Left cardiac atrium (tissue), 4 donors: ENCODE data around the gene CENPP. TPM values are rescaled to one million over a fixed set of nuclear protein-coding genes. Genes with fewer than 3 reads are reported as not detected.

Experiments
- ATAC-seq, 2 donors: fragments of 200-7000 bp; cut with Tn5 transposase; one replicate each; pipeline ENCODE4 v1.9.1; 2020; ENCODE audit warnings: mild to moderate bottlenecking in 2 of 2, moderate library complexity in 2 of 2
- DNase-seq: peaks from one replicate; pipeline ENCODE4 v3.0.0-alpha.2; 2020
- intact Hi-C, 2 donors: fragments of 100-400 bp; cut with DNase I; formaldehyde crosslinking; loops; one replicate each; pipeline versions ENCODE4 v1.14.1 to v1.15.1; 2022 to 2023
- total RNA-seq, 2 donors: library from RNA; stranded (reverse); fragmentation: NEBNext Ultra II Directional; extraction: Animal tissue kit (Norgen Biotek cat#: 25700); gene quantifications; one replicate each; pipeline ENCODE4 v1.2.1, GENCODE V29; 2021
- donor health status: DM: no; HTN: yes; CAD: no.
- donor health status: DM: no; HTN: yes; CAD: no; lungs with severe emphysema.
- donor health status: DM: yes; HTN: yes; CAD: no.
- donor health status: Dilated cardiomyopathy.

CENPP gene
- total RNA-seq, 2 donors from 2014 or later = 1.9 to 3.2 TPM

DNA sequence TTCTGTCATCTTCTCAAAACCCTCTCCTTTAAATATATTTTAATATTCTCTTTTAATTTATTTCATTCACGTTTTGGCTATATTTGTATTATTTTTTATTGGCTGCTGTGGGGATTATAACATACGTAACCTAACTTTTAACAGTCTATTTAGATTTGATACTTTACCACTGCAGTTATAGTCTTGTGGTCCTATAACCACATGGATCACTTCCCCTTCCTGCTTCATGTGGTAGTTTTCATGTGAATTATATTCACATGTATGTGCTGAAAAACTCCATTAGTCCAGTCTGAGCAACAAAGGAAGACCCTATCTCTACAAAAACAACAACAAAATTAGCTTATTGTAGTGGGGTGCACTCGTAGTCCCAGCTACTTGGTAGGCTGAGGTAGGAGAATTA, 34.3 kb downstream of the CENPP start:
- no peak for DNase-seq
- intact Hi-C loops = no loop called here
- no peak for ATAC-seq

DNA sequence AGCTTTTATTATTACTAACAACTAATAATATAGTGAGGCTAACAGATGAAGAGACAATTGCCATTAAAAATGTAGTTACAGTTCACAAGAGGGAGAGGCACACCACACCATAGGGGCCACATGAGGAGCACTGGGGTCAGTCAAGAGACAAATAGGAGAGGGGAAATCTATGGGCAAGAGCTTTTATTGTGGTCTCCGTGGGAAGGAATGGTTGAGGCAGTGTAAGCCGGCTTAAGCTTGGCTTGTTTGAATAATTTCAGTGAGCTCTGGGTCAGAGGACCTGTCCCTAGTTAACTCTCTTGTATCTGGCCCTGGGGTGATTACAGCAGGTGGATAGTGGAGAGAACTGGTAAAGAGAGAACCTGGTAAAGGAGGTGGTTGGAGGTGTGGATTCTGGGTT, 43.3 kb downstream of the CENPP start:
- no peak for ATAC-seq
- no peak for DNase-seq
- intact Hi-C loops = no loop called here

DNA sequence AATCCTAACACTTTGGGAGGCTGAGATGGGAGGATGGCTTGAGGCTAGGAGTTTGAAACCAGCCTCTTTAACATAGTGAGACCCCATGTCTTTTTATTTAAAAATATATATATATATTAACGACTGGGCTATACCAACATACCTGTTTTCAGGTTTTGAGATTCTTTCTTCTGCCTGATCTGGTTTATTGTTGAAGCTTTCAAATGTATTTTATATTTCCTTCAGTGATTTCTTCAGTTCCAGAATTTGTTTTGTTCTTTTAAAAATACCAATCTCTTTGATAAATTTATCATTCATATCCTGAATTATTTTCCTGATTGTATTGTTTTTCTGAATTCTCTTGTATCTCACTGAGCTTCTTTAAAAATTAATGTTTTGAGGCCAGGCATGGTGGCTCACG, 47.4 kb downstream of the CENPP start:
- DNase-seq = no peak
- intact Hi-C loops = no loop called here
- no peak for ATAC-seq

DNA sequence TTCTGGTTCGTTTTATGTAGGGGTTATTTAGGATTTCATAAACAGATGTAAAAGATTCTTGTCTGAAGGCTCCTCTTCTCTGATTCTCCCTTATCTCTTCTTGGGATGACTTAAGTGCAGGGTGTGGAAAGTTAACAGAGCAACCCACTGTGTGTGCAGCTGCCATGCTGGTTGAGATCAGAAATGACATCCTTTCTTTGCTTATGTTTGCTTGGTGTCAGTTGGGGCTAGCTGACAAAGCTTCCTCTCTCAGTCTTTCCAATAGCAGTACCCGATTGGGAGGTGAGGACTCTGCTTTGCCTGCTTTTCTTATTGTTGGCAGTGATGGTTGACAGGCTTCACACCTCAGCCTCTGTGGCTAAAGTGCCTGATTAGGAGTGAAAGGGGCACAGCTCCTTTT, 52.1 kb downstream of the CENPP start:
- intact Hi-C loops = no loop called here
- ATAC-seq (peak in 1 of 2 donors; percentile 19), DNase-seq (no peak)

DNA sequence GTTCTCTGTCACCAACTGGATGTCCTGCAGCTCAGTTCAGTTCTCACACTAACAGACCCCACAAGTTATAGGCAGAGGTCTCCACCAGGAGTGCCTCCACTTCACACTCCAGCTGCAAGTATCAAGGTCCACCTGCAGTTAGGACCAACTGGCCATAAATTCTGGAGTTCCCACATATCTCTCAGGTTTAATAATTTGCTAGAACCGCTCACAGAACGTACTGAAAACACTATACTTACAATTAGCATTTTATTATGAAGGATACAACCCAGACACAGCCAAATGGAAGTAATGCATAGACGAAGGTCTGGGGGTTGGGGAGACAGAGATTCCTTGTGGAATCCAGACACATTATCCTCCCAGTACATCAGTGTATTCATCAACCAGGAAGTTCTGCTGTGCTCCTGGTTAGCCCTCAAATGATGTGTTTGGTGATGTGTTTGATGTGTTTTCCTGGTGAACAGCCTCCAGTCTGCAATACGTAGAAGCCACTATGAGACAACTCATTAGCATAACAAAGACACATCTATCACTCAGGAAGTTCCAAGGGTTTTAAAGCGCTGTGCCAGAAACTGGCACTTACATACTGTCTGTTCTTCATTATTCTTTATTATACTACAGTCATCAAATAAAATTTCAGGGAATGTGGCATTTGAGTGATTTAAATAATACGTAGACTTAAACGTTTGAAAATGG, 53.3 kb downstream of the CENPP start:
- intact Hi-C loops = no loop called here
- no peak for DNase-seq
- ATAC-seq = no peak

DNA sequence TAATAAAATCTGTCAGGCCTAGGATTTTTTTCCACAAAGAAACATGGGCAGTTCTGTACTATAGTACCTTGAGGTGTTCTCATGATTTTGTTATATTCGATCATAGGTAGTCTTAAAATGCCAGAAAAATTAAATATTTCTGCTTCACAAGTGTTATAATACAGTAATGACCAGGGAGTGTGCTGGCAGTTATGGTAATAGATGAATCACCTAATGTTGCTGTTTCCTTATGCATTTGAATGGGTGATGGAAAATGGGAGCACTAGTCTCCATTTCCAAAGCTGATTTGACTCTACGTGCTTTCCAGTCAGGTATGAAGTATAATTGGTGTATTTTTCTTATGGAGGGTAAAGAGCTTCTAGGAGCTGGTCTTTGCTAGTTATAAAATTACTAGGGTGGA, 54.9 kb downstream of the CENPP start:
- intact Hi-C loops = no loop called here
- no peak for ATAC-seq

DNA sequence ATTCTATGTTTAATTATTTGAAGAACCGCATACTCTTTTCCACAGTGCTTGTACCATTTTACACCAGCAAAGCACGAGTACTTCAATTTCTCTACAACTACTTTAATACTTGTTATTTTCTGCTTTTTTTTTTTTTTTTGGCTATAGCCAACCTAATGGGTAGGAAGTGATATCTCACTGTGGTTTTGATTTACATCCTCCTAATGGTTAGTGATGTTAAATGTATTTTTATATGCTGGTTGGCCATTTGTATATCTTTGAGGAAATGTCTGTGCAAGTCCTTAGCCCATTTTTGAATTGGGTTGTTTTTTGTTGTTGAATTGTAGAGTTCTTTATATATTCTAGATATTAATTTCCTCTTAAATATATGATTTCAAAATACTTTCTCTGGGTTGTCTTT, 56.0 kb downstream of the CENPP start:
- intact Hi-C loops = no loop called here
- DNase-seq (no peak), ATAC-seq (no peak)

More for the DNA sequence above, 54.9 kb downstream of the CENPP start:
- DNase-seq = no peak

DNA sequence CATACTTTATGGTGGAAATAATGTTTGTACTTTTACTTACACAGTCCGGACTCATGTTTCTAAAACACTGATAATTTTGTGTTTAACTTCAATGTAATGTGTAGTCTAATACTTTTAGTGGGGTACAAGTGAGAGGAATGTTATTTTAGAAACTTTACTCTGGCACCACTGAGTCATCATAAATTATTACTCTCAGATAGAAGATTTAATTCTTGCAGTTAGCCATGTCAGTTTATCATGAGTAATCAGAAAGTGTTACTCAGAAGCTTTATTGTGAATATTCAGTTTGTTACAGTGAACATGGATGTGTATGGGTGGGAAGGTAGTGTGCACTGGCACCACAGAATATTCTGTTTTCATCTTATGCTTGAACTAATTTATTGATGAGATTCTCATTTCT, 58.6 kb downstream of the CENPP start:
- intact Hi-C loops = no loop called here
- DNase-seq (no peak), ATAC-seq (peak in 1 of 2 donors; percentile 76)

DNA sequence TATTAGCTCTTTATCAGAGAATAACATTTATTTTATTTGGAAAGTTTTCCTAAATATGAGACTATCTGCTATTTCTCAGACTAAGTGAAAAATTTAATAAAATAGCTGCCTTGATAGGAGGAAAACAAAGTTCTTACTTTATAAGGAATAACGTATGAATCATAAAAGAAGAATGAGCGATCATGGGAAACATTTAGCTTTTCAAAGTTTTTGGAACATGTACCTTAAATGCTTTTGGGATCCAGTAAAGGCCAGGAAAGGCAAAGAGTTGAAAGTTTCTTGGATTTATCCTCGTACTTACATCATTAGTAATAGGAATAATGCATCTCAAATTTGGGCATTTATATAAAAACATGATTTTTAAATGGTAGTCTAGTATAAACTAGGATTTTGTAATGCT, 59.2 kb downstream of the CENPP start:
- intact Hi-C loops = no loop called here
- DNase-seq = no peak
- ATAC-seq = peak in 1 of 2 donors; percentile 68

DNA sequence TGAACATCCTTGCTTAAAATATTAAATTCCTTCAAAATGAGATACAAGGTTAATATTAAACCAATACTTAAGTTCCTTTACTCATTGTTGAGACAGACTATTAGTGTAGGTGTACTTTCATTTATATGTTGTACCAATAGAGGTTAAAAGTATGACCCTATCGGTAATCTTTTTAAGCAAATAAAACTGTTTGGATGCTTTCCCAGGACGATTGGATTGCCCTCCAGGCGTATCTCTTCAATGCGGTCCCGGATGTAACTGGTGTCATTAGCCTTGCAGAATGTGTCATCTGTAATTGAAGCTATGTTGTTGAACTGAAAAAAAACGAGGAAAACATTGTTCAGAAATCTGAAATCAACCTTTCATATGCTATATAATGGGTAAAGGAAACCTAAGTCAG, 59.7 kb downstream of the CENPP start:
- DNase-seq (no peak), ATAC-seq (no peak)
- intact Hi-C loops = no loop called here

DNA sequence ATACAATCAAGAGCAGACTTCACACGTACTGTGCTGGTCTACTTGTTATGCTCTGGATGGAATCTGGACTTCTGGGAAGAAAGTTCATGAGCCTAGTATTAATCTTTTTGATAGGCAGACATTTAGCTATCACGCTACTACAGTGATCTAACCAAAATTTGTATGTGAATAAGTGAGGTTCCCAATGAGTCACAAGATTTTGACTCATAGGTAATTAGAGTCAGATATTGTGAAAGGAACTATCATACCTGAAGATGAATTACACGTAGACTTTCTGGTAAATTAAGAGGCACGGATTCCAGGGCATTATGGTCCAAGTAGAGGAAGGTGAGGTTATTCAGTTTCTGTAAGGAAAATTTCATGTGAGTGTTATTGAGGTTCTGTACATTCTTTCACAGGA, 60.2 kb downstream of the CENPP start:
- ATAC-seq (peak in 1 of 2 donors; percentile 81), DNase-seq (no peak)
- intact Hi-C loops = no loop called here

DNA sequence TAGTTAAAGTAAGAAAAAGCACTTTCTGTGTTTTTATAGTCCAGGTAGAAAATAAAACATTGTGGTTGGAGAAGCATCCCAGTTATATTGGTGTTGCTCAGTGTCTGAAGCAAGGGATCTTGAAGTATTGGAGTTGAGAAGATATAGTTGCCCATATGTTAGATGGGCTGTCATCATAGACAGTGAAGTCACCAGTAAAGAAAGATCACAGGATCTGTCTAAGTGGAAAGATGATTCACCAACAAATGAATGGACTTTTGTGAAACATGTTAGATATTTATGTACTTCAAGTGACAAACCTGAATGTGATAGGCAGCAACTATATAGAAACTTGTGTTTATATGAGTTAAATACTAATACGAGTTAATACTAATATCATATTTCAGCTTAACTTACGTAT, 66.9 kb downstream of the CENPP start:
- ATAC-seq = no peak
- intact Hi-C loops = no loop called here
- no peak for DNase-seq

DNA sequence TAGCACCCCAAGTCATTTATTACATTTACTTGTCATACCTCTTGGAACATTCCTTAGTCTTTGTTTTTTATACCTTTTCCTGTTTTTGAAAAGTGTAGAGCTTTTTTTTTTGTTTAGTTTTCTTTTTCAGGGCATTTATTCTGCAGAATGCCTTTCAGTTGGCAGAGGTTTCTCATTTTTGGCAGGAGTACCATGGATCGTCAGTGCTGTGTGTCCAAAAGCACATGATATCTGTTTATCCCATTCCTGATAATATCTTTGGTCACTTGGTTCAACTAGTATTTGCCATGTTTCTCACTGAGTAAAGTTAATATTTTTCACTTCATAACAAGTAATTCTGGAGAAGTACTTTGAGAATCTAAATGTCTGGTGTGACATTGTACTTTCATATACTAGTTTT, 67.9 kb downstream of the CENPP start:
- intact Hi-C loops = no loop called here
- ATAC-seq (no peak), DNase-seq (no peak)

DNA sequence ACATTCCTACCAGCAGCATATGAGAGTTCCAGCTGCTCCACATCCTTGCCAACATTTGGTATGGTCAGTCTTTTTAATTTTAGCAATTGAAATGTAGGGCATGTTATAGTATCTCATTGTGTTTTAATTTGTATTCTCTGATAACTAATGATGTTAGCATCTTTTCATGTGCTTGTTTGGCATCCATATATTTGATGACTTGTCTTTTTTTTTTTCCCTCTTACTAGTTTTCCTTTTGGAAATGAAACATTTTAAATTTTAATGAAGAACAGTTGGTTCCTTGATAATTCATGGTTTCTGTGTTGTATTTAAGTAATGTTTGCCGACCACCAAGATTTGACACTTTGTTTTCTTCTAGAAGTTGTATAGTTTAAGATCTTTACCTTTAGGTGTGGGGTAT, 69.9 kb downstream of the CENPP start:
- ATAC-seq = no peak
- intact Hi-C loops = no loop called here

DNA sequence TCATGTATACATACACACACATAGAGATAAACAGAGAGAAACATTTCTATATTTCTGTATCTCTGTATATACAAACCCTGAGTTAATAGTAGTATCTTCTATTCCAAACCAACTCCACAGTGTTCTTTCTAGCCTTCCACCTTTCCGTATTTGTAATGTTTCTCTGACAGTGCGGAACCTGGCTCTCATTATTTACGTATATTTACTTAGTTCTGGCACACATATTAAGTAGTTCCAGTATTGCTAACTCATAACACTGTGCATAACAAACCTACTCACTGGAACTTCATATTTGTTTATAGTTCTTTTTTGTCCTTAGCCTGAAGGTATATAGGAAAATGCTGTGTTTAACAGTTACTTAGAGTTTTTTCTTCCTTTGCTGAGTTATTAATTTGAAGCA, 72.1 kb downstream of the CENPP start:
- intact Hi-C loops = no loop called here
- no peak for ATAC-seq
- no peak for DNase-seq

More for the DNA sequence above, 69.9 kb downstream of the CENPP start:
- no peak for DNase-seq

DNA sequence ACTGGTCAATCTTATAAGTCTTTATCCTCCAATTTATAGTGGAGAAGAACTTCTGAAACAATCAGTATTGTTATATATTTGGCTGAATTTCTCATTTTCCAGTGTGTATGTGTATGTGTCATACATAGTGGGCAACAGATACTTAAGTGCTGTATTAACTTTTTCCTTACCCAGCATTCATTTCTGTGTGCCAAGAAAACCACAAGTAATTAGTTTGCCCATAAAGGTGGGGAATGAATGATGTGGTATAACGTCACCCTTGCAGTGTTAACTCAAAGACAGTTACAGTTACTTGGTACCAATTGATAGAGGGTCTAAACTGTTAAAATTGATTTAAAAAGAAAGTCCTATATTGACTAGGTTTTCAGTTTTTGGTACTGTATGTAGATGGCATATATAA, 76.6 kb downstream of the CENPP start:
- ATAC-seq = peak in 1 of 2 donors; percentile 38
- DNase-seq = no peak
- intact Hi-C loops = no loop called here

DNA sequence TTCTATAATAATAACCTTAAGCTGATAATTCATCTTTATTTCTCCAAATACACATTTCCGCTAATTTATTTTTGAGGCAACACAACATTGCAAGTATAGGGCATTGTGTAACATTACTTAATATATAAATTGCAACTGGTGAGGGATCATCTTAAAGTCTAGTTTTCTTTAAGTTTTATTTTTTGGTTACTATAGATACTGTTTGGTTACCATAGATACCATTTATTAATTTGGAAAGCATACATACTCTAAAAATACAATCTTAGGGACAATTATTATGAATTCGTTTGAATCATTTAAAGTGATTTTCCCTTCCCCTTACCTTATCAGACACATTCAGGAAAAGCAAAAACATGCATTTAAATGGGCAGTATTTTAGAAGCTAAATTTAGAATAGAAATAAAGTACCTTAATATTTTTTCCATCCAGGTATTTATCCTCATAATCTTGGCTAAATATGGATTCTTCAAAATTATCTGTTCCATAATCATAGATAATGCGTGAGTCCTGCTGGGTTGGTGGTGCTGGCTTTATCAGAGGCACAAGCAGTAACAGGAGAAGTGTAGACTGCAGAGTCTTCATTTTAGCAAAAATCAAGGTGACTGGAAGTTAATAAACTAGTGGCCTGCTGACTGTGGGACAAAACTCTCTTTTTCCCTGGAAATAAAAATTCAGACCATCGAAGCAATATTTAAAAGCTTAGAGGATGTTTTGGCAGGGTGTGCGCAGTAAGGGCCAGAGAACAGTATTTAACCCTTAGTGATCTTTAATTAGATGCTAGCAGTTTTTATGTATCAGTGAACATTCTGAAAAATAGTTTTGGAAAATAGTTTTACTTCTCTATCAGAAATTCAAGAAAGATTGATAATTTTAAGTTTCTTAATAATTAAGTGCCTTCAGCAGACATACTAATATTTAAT, 77.3 kb downstream of the CENPP start:
- ATAC-seq (peak in 1 of 2 donors; percentile 15), DNase-seq (no peak)
- intact Hi-C loops = no loop called here

DNA sequence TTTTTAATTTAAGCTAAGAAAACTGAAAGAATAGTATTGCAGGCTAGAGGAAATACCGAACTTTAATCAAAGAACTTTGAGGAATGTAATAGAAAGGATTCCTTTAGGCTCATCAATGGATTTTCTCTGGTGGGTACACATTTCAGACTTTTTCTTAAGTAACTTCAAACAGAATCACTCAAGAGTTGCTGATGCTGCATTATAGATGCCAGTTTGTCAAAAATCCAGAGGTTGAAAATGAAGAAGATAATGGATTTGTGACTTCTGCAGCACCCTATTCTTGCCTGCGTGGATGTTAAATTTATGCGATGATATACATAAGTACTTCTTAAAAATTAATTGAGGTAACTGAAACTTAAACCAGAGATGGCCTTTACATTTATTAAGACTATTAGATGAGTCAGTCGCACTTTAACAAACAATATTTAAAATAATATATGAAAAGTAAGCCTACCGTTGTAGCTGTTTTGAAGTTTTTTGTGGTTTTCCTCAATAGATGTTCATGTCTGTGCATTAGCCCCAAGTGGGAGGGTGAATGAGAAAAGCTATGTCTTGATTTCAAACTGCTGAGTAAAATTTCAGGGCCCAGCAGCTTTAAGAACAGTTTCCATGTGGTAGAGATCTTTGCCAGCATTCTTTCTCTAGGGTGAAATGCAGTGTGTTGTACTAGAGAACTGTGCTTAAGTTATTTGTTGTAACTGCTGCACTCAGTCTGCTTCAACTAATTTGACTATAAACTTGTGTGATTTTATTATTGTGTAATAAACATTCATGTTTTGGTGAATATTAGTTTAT, 78.5 kb downstream of the CENPP start, which contains the start of gene OGN:
Gene OGN, minus strand, starts transcription at position 537 of the 795 bp plus-strand sequence. CDS start 1,171 bp downstream, outside the sequence.
- DNase-seq (no peak), ATAC-seq (no peak)
- intact Hi-C loops = no loop called here

DNA sequence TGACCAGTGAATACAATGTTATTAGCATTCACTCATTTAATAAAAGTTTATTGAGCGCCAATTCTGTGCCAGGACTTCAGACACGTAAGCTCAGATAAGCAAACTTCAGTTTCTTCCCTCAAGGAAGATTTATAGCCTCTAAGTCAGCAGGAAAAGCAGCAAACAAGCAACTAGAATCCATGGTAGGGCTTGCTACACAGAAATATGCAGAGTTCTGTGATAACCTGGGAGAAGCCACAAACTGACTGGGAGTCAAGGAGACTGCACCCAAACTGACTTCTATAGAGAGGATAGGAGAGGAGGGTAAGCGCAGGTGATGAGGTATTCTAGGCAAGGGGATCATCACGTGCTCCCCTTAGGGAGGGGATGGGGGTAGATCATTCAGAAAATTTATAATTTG, 80.1 kb downstream of the CENPP start:
- peak in 1 of 2 donors; percentile 44 for ATAC-seq
- intact Hi-C loops = no loop called here
- no peak for DNase-seq

DNA sequence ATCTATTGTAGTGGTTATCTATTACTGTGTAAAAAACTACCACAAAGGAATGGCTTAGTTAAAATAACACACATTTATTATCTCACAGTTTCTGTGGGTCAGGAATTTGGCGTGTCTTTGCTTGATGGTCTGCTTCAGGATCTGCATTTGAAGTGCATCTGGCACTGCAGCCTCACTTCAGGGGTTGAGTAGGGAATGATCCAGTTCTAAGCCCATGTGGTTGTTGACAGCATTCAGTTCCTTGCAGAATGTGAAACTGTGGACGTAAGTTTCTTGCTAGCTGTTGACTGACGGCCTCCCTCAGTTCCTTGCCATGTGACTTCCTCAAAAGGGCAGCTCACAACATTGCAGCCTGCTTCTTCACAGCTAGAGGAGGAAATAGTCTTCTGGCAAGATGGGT, 80.7 kb downstream of the CENPP start:
- ATAC-seq (peak; percentile 73 to 87), DNase-seq (peak; percentile 32)
- intact Hi-C loops = no loop called here
